ENCODE results near the gene CYB561D2.

DNA sequence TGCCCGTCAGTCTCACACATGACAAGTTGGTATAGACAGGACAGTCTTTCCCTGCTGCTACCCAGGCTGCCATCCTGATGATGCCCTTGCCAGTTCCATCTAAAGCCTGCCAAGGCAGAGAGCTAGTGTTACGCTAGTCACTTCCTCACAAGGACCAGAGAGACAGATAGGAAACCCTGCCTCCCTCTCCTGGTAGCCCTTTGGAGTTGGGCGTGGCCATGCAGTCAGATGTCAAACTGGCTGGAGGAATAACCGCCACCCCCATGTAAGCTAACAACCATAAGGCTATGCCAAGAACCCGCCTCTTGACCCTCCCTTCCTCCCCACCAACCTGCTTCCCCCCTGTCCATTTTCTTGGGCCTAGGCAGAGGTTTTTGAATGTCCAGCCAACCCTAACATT lies 5.9 kb downstream of the CYB561D2 start:
- TF ChIP-seq CTCF (IDR thresholded peaks at IDR 0.05), result no peak
- no peak for TF ChIP-seq EP300 (IDR thresholded peaks at IDR 0.05)
